GM04504 (cell line): ENCODE results near the gene BLMH.

ENCODE experiments used
- DNase-seq: peaks from one replicate; pipeline ENCODE4 v3.0.0-alpha.2; 2012; ENCODE audit warnings: low read depth

BLMH gene, protein sequence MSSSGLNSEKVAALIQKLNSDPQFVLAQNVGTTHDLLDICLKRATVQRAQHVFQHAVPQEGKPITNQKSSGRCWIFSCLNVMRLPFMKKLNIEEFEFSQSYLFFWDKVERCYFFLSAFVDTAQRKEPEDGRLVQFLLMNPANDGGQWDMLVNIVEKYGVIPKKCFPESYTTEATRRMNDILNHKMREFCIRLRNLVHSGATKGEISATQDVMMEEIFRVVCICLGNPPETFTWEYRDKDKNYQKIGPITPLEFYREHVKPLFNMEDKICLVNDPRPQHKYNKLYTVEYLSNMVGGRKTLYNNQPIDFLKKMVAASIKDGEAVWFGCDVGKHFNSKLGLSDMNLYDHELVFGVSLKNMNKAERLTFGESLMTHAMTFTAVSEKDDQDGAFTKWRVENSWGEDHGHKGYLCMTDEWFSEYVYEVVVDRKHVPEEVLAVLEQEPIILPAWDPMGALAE

DNA sequence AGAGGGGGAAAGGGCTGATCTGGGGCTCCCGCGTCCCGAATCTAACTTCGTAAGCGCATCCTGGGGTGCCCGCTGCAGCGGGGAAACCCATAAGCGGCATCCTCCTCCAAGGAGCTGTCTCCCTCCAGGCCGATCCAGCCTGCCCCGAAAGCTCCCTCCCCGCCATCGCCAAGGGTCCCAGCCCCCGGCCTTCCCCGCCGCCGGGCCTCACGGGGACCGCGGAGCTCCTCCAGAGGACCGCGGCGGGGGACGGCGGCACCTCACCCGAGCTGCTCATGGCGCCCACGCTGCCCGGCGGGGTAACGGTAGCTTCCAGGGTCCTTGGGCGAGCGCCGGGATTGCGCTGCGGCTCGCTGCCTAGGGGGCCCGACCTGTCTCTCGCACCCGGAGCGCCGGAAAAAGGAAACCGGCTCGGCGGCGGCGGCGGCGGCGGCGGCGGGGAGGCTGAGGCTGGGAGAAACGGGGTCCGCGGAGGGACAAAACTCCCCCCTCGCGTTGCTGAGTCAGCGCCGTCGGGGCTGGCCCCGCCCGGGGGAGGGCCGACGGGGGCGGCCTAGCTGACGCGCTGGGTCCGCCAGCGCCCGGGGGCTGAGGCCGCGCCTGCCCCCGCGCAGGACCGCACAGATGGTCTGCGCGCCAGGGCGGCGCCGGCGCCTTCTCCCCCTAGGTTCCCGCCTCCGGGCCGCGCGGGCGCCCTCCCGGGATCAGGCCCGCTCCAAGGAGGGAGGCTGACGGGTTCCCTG is at the start of gene BLMH:
Gene BLMH, minus strand, starts transcription at position 402 of the 743 bp plus-strand sequence. Its CDS starts 125 bp downstream, at position 277.
- DNase-seq = peak; percentile 52

DNA sequence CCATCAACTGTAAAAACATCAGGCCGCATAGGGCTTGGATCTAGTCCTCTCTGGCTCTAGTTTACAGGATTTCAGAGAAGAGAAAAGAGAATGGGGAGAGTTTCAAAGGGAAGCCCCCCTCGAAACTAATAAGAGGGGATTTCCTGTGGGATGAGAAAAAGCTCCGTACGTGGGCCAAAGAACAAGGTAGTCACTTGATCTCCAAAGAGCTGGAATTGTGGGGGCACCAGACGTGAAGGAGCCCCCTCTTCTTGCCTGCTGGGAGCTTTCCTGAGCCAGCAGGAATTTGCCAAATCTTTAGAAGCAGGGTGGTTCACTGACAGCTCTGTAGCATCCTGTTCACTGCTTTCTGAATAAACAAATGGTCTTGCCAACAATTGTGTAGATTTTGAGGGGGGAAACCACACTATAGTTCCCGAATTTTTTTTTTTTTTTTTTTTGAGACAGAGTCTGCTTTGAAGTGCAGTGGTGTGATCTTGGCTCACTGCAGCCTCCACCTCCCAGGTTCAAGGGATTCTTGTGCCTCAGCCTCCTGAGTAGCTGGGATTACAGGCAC is 49.1 kb upstream of the BLMH start:
- DNase-seq = no peak

DNA sequence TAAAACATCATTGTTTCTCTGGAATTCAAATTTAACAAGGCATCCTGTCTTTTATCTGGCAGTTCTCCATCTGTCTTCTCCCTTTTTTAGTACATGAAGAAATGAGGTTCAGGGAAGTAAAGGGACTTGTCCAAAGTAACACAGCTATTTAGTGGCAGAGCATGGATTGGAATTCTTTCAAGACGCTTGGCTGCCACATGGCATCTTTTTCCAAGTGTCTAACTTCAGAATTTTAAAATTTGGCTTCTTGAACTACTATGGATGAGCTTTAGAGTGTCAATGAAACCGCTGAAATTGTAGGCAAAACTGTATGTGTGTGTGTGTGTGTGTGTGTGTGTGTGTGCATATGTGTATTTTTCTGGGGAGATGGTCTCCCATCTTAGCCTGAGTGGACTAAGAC is 47.3 kb upstream of the BLMH start:
- no peak for DNase-seq

DNA sequence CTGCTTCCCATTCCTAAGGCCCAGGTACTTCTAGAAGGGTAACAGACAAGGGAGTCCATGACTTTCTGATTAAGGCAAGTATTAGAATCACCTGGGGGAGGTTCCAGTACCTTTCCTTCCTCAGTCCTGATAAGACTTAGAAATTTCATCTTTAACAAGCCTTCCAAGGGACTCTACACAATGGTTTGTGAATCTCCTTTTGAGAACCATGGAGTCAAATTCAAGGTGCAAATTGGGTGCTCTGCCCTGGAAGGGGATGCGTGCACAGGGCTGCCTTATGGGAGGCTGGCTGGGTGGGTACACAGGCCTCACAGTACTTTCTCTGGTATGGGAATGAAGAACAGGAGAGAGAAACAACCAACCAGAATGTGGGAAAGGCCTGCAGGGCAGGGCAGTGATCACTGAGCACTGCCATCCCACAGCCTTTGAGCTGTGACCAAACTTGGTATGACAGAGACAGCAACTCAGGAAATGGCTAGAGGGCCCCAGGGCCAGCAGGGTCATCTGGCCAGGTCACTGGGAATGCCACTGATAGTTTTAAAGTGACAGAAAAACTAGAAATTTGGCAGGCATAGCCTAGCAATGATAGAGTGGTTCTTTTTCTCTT is 45.8 kb upstream of the BLMH start:
- DNase-seq = no peak

DNA sequence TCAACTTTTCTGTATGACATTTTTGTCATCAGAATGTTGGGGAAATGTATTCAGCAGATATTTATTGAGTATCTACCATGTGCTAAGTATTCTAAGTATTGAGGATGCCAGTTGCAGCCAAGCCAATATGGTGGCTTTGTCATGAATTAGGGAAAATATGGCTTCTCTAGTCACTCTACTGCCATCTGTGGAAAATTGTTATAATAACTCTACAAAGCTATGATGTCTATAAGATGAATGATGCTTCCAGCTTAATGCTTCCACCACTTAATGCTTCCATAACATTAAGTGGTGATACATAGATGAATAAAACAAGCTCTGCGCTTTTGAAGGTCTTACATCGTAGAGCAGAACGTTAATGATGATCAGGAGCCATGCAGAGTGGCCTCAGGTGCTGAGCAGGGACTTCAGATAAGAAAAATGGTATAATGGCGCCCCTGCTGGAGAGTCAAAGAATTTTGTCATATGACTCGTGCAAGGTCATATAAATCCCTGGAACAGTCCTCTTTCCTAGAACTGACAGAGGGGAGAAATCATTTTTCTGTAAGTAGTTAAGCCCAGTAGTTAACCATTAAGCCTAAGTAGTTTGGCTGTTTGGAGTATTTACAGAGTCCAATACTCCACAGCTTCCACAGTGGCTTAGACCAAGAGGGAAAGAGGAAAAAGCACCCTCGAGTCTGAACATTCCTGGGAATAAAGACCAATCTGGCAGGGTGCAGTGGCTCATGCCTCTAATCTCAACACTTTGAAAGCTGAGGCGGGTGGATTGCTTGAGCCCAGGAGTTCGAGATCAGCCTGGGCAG is 44.8 kb upstream of the BLMH start:
- DNase-seq = no peak

DNA sequence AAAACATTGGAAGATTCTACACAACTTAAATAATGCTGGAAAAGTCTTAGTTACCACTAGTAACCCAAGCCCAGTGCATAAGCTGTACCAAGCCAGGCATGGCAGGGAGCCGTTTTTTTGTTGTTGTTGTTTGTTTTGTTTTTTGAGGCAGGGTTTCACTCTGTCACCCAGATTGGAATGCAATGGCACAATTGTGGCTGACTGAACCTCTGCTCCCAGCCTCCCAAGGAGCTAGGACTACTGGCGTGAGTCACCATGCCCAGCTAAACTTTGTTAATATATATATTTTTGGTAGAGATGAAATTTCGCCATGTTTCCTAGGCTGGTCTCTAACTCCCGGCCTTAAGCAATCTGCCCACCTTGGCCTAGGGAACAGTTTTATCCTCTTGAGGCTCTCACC is 42.7 kb upstream of the BLMH start:
- DNase-seq = no peak

DNA sequence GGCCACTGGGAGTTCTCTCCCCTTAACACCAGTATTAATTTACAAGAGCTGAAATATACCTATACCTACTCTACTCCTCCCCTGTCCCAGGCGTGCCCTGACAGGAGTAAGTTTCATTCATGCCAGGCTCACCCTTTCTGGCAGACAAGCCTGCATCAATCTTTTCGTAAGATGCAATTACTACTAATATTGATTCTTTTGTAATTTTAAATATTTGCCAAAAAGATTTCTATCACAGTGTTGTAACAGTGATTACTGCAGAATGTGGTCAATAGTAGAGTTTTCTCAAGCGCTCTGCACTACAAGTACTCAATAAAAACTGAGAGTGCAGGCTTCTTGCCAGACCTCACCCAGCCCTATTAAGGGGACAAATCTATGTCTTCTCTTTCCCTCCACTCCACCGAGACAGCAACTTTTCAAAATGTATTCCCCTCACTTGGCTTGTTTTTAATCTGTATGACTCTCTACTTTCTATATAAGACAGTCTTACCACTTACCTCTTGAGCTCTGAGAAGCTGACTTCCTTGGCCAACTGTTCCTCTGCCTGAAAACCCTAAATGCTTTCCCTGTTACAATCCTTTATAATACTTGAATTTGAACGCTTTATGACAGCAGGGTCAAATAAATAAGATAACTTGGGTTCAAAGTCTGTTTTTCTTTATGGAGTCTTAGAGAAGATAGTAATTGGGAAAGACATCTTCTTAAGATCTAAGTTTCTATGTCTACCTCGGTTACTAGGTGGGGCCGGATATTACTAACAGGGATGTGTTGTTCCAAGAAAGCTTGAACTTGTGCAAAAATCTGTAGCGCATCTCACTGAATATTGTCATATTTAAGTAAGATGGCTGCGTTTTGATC is 42.0 kb upstream of the BLMH start, which contains the start of gene TMIGD1:
Gene TMIGD1, minus strand, starts transcription at position 555 of the 858 bp plus-strand sequence. CDS start 1,924 bp downstream, outside the sequence.
- no peak for DNase-seq

DNA sequence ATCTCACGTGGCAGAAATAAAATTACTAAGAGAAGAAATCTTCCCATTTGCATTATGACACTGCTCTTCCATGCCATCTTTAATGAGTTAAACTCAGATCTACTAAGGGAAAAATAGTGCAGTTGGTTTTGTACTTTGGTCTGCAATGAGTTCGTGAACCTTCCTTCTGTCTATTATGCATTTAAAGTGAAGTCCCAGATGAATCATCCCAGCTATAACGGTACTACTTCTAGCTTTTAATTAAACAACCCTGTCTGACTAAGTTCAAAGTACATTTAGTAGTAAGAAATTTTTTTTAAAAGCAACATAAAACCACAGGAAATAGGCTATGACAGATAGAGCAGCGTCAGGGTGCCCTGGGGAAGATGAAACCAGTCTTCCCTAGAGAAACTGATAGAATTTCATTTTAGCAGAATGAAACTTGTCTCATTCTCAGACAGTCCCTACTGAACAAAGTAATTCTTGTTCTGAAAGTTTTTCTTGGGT is 40.4 kb upstream of the BLMH start:
- DNase-seq = no peak

DNA sequence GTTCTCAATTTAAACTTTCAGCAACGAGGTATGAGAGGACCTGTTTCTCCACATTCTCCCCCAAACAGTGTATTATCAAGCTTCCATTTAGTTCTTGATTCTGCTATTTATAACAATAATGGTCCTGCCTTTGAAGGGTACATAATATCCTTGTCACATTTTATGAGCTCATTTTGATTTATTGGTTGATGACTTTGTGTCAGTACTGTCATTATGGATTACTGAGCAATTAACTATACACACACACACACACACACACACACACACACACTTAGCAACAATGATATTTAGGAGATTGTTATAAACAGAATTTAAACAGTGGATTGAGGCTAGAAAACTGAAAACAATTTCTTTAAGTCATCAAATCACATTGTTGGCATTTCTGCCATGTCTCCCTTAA is 35.1 kb upstream of the BLMH start:
- no peak for DNase-seq

DNA sequence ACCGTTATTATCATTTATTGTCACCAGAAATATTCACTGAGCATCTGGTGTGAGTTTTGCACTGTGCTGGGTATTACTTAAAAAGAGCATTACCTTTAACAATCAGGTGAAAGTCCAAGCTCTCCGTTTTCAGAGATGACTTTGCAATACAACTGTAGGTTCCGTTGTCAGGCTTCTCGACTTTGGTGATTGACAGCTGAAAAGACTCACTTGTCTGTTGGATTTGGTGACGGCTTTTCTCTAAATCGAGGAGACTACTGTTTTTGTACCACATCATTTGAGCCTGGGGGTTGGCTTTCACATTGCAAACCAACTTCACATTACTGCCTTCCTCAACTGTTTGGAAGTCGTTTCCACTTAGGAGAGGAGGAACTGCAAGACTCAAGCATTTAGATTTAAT is 33.0 kb upstream of the BLMH start:
- no peak for DNase-seq

DNA sequence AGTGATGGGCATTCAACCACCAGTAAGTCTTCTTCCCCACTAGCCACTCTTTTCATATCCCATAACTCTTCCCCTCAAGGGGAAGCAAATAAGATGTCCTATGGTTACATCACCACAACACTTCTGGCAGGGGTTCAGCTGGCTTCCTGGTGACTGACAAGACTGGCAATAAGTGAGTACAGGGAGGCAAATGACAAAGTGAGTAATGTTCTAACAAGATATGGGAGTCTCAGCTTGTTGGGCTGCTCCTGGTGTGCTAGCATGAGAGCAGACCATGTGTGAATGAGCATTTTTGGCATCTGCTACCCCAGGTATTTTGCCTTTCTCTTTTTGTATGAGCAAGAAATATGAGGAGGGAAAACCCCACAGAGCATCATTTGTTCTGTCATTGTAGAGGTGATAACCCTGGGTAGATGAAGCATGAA is 32.2 kb upstream of the BLMH start:
- no peak for DNase-seq

DNA sequence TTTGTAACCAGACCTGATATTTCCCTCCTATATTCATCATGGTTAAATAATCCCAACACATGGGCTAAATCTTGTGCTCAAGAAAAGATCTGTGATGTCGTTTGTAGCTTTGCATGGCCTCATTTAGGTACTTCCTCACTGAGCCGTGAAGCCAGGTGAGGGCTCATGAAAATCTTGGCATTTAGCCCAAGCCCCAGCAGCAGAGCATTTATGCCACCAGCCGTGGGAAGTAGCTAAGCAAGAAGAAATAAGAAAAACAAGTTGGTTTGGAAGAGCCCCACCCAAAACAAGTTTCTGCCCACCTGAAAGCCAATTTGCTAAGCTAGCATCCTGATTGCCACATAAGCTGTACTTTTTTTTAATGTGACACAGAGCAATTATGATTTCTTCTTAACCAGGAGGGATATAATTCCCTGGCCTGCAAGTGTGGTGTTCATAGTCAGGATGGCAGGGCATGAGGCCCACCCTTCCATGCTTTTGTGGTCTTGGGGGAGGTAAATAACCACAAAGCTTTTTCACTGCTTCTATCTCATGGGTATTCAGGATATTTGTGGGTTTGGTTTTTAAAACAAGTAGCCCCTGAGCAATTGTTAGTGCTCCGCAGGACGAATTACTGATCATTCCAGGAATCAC is 31.6 kb upstream of the BLMH start:
- DNase-seq = no peak

DNA sequence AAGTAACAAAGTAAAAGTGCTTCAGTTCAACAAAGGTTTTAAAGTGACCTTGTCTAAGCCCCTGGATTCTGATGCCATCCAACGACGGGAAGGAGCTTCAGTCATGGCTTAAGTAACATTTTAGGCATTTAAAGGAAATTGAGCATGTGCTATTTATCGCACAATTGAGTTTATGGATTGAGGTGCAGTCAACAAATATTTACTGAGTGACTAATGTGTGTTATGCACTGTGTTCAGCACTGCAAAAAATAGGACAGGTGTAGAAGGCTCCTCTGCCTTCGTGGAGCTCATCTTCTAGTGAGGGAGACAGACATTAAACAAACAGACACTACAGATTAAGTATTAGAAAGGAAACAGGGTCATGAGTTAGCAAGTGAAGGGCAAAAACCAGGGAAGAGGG is 29.6 kb upstream of the BLMH start:
- DNase-seq = no peak

DNA sequence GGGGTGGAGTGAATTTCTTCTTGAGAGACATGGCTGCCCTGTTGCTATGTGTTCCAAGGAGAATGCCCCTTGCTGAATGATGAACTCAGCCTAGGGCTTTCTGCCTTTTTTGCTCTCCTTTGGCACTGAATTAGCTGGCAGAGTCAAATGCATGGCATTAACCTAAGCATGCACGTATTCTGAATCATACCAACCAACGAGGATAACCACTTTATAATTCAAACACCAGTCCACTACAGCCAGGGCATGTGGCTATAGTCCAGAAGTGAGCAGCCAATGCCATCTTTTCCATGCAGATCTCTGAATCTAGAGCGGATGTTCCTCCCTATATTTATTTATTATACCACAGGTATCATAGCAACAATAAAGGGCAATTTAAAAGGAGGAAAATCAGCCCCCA is 26.4 kb upstream of the BLMH start:
- no peak for DNase-seq

DNA sequence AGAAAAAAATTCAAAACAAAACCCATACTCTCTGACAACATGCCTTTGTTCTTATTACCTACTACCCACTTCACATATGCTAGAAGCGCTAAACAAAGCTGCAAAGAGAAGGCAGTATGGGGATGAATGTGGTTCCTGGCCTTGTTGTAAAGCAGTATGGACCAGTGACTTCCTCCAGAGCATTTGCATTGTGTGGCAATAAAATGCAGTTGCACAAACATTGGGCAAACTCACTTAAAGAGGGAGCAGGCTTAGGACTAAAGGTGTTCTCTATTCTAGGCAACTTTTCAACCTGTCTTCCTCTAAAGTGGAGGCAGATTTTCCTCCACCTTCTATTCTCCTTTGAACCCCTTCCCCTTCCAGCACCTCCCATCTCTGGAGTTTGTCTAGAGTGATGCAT is 25.0 kb upstream of the BLMH start:
- no peak for DNase-seq

DNA sequence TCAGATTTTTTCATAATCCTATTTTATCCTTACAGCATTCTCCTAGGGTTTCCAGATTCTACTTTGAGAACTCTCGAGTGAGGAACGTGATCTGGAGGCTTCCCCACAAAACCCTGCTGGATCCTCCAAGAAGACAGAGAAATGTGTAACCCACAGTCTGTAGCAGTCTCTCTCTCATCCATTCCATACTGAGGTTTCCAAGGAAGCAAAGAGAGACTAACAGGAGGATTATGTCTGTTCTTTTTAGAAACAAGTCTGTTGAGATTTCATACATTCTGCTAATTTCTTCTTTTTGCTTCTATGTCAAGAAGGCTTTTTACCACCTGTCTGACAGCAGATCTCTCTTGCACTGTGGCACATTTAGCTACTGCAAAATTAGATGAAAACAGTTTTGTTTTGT is 23.4 kb upstream of the BLMH start:
- no peak for DNase-seq

DNA sequence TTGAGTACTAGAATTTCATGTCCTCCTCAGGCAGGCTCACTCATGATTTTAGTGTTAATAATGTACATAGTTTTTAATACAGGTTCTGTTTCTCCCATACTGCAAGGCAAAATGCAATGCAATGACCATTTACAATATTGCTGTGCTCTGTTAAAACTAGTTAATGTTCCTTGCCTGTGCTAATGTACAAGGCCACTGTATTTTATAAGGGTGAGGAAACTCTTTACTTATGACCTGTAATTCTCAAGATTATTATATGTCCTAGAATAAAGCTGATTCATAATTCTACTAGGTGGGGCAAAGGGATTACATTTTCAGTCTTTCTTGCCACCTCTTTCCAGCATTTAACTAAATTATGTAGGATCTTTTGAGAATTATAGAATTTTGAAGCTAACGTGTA is 22.7 kb upstream of the BLMH start:
- DNase-seq = no peak

DNA sequence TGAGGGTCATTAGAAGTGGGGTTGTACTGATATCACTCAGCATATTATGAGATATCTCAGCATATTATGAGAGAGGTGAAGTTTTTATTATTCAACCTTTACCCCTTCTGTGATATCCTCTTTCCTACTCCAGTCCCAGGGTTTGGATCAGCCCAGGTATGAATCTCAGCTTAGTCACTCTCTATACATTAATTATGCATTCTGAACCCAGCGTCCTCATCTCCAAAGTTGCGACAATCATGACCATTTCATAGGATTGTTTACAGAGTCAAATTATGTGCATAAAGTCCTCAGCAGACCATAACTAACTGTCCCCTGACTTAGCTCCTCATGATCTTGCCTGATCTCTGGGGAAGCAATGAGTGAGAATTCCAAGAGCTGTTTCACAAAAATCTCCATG is 20.5 kb upstream of the BLMH start:
- DNase-seq = no peak

DNA sequence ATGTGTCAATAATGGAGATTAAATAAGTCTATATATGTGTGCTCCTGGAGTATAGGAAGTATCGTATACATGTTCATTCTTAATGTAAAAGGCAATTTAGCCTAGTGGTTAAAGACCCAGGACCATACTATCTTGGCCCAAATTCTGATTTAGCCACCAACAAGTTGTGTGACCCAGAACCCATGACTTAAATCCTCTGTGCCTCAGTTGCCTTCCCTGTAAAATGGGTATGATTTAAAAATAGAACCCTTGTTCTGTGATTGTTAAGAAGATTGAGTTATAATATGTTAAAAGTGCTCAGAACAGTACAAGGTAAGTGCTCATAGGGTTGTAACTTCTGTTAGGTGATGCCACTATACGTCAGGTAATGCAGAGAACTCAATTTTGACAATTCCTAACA is 18.8 kb upstream of the BLMH start:
- no peak for DNase-seq

DNA sequence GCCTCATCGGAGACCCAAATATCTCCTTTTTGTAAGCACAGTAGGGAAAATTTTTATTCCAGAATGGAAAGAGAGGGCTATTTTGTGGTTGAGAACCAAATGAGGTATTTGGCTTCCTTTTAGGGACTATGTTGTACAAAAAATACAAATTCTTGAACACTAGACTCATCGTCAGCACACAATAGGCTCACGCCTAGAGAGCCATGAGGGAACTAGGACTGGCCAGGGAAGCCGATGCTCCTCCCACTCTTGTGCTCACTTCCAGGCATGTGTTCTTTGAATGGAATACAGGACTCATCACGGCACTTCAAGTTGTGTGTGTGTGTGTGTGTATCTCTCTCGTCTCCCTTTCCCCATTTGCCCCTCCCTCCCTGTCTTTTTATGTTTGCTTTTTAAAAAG is 17.8 kb upstream of the BLMH start:
- DNase-seq = no peak
